Measurements from ENCODE around the gene ZNF426.

Gene ZNF426

GRCh38 chr19:9494096-9494495 is 44.3 kb downstream of the ZNF426 start:
- no peak for DNase-seq

- DNase-seq, result no peak
Measured at GRCh38 chr19:9487016-9487415, 51.4 kb downstream of the ZNF426 start.

- DNase-seq, result no peak
Measured at GRCh38 chr19:9485140-9485539, 53.3 kb downstream of the ZNF426 start.

- no peak for DNase-seq
Measured at GRCh38 chr19:9474975-9475374, 63.5 kb downstream of the ZNF426 start.
